Ishikawa (cell line): ENCODE data around the gene ZFR.

Experiments
- CEBPB ChIP-seq: IDR thresholded peaks from 2 replicates; pipeline ENCODE4 v1.6.1; 2012
- CREB1 ChIP-seq: IDR thresholded peaks from 2 replicates; pipeline ENCODE4 v1.6.1; 2012; ENCODE audit warnings: low read depth
- EGR1 ChIP-seq: IDR thresholded peaks from 2 replicates; pipeline ENCODE4 v1.6.1; 2012
- EP300 ChIP-seq: IDR thresholded peaks from 2 replicates; pipeline ENCODE4 v1.6.1; 2012; ENCODE audit warnings: borderline replicate concordance
- FOXM1 ChIP-seq: IDR thresholded peaks from 2 replicates; pipeline ENCODE4 v1.6.1; 2012; ENCODE audit warnings: low read depth, borderline replicate concordance
- MAX ChIP-seq: IDR thresholded peaks from 2 replicates; pipeline ENCODE4 v1.6.1; 2012
- NFIC ChIP-seq: IDR thresholded peaks from 2 replicates; pipeline ENCODE4 v1.6.1; 2012
- RAD21 ChIP-seq: IDR thresholded peaks from 2 replicates; pipeline ENCODE4 v1.6.1; 2012; ENCODE audit warnings: low read depth
- TAF1 ChIP-seq: IDR thresholded peaks from 2 replicates; pipeline ENCODE4 v1.6.1; 2012; ENCODE audit warnings: low read depth, mild to moderate bottlenecking
- TCF12 ChIP-seq: IDR thresholded peaks from 2 replicates; pipeline ENCODE4 v1.6.1; 2012; ENCODE audit warnings: low read depth
- TEAD4 ChIP-seq: IDR thresholded peaks from 2 replicates; pipeline ENCODE4 v1.6.1; 2012
- USF1 ChIP-seq: IDR thresholded peaks from 2 replicates; pipeline ENCODE4 v1.6.1; 2012
- YY1 ChIP-seq: IDR thresholded peaks from 2 replicates; pipeline ENCODE4 v1.6.1; 2012; ENCODE audit warnings: low read depth
- ZBTB7A ChIP-seq: IDR thresholded peaks from 2 replicates; pipeline ENCODE4 v1.6.1; 2012; ENCODE audit warnings: low read depth
- TF ChIP-seq, protein P1 (sequence below): IDR thresholded peaks from 2 replicates; pipeline ENCODE4 v1.6.1; 2012; ENCODE audit warnings: low read depth, mild to moderate bottlenecking

ZFR gene

GRCh38 chr5:32323741-32324140, 120.8 kb downstream of the ZFR start:
- no peak for TF ChIP-seq FOXM1
- TF ChIP-seq YY1, result no peak
- TF ChIP-seq, protein P1, sequence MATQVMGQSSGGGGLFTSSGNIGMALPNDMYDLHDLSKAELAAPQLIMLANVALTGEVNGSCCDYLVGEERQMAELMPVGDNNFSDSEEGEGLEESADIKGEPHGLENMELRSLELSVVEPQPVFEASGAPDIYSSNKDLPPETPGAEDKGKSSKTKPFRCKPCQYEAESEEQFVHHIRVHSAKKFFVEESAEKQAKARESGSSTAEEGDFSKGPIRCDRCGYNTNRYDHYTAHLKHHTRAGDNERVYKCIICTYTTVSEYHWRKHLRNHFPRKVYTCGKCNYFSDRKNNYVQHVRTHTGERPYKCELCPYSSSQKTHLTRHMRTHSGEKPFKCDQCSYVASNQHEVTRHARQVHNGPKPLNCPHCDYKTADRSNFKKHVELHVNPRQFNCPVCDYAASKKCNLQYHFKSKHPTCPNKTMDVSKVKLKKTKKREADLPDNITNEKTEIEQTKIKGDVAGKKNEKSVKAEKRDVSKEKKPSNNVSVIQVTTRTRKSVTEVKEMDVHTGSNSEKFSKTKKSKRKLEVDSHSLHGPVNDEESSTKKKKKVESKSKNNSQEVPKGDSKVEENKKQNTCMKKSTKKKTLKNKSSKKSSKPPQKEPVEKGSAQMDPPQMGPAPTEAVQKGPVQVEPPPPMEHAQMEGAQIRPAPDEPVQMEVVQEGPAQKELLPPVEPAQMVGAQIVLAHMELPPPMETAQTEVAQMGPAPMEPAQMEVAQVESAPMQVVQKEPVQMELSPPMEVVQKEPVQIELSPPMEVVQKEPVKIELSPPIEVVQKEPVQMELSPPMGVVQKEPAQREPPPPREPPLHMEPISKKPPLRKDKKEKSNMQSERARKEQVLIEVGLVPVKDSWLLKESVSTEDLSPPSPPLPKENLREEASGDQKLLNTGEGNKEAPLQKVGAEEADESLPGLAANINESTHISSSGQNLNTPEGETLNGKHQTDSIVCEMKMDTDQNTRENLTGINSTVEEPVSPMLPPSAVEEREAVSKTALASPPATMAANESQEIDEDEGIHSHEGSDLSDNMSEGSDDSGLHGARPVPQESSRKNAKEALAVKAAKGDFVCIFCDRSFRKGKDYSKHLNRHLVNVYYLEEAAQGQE, result no peak
- no peak for TF ChIP-seq ZBTB7A
- no peak for TF ChIP-seq EP300
- TF ChIP-seq TAF1, result no peak
- TF ChIP-seq EGR1, result no peak
- no peak for TF ChIP-seq NFIC
- TF ChIP-seq RAD21, result no peak
- TF ChIP-seq CEBPB, result no peak
- TF ChIP-seq USF1, result no peak
- no peak for TF ChIP-seq TCF12
- TF ChIP-seq CREB1, result no peak
- no peak for TF ChIP-seq MAX
- TF ChIP-seq TEAD4, result no peak

- TF ChIP-seq FOXM1, result no peak
These were observed 121.7 kb downstream of the ZFR start for GRCh38 chr5:32322882-32323281.

GRCh38 chr5:32320576-32320975, 124.0 kb downstream of the ZFR start:
- no peak for TF ChIP-seq FOXM1
- no peak for TF ChIP-seq YY1
- no peak for TF ChIP-seq CEBPB
- no peak for TF ChIP-seq NFIC

- no peak for TF ChIP-seq CREB1
- TF ChIP-seq CEBPB, result no peak
- no peak for TF ChIP-seq FOXM1
- no peak for TF ChIP-seq TCF12
- TF ChIP-seq MAX, result no peak
- no peak for TF ChIP-seq EP300
- TF ChIP-seq YY1, result no peak
- TF ChIP-seq NFIC, result no peak
- no peak for TF ChIP-seq TEAD4
- no peak for TF ChIP-seq ZBTB7A
- TF ChIP-seq TAF1, result no peak
These were observed 124.5 kb downstream of the ZFR start for GRCh38 chr5:32319926-32320543.

GRCh38 chr5:32319392-32319791, 125.1 kb downstream of the ZFR start:
- TF ChIP-seq TEAD4, result no peak
- no peak for TF ChIP-seq CREB1
- TF ChIP-seq YY1, result no peak
- no peak for TF ChIP-seq TCF12
- no peak for TF ChIP-seq ZBTB7A
- no peak for TF ChIP-seq USF1
- TF ChIP-seq CEBPB, result no peak
- no peak for TF ChIP-seq NFIC
- TF ChIP-seq RAD21, result no peak
- TF ChIP-seq FOXM1, result no peak
- TF ChIP-seq EP300, result no peak
- TF ChIP-seq, protein P1, result no peak

GRCh38 chr5:32317041-32317440, 127.5 kb downstream of the ZFR start:
- TF ChIP-seq EGR1, result no peak
- no peak for TF ChIP-seq TCF12
- no peak for TF ChIP-seq FOXM1
- TF ChIP-seq TEAD4, result no peak
- TF ChIP-seq RAD21, result no peak
- TF ChIP-seq ZBTB7A, result no peak
- TF ChIP-seq NFIC, result no peak
- TF ChIP-seq YY1, result no peak
- TF ChIP-seq CEBPB, result no peak
- no peak for TF ChIP-seq CREB1
- no peak for TF ChIP-seq MAX
- no peak for TF ChIP-seq EP300
- TF ChIP-seq TAF1, result no peak
- TF ChIP-seq, protein P1, result no peak
- no peak for TF ChIP-seq USF1
